DMS153 treated with DMSO at 0.1 percent for 48 hours (cell line): ENCODE results near the gene KIF1A.
A peak's percentile ranks its signal among the peaks of the same experiment; 100 is the strongest.

ENCODE experiments used
- DNase-seq: peaks from one replicate; lab custom pipeline; 2025; ENCODE audit not compliant: unreplicated experiment; lab: John Stamatoyannopoulos, UW

KIF1A gene

GRCh38 chr2:240819858-240820606 lies at the start of gene KIF1A:
Gene KIF1A (minus strand): TSS chr2:240820219. CDS start chr2:240797752, 22,467 bp downstream.
- DNase-seq = peak; percentile 83

- no peak for DNase-seq
Observed at GRCh38 chr2:240869109-240869955, 49.3 kb upstream of the KIF1A start.

GRCh38 chr2:240868286-240869108 lies 48.5 kb upstream of the KIF1A start, which contains the start of gene AGXT:
Gene AGXT (plus strand): TSS chr2:240868824. CDS start chr2:240868866, 42 bp downstream.
- no peak for DNase-seq

- DNase-seq = no peak
Observed at GRCh38 chr2:240865391-240865790, 45.4 kb upstream of the KIF1A start.

GRCh38 chr2:240864475-240864874 lies 44.5 kb upstream of the KIF1A start:
- DNase-seq = no peak

- DNase-seq = no peak
Observed at GRCh38 chr2:240861547-240861946, 41.5 kb upstream of the KIF1A start.

- no peak for DNase-seq
Observed at GRCh38 chr2:240858871-240859270, 38.9 kb upstream of the KIF1A start.

- DNase-seq = no peak
Observed at GRCh38 chr2:240858321-240858720, 38.3 kb upstream of the KIF1A start.

- no peak for DNase-seq
Observed at GRCh38 chr2:240857039-240858008, 37.3 kb upstream of the KIF1A start.

GRCh38 chr2:240856151-240856980 lies 36.3 kb upstream of the KIF1A start:
- no peak for DNase-seq

GRCh38 chr2:240855670-240856069 lies 35.7 kb upstream of the KIF1A start:
- no peak for DNase-seq

GRCh38 chr2:240852671-240853314 lies 32.8 kb upstream of the KIF1A start:
- no peak for DNase-seq

- peak; percentile 60 for DNase-seq
Observed at GRCh38 chr2:240851078-240851991, 31.3 kb upstream of the KIF1A start.

- no peak for DNase-seq
Observed at GRCh38 chr2:240850756-240851077, 30.7 kb upstream of the KIF1A start.

- DNase-seq = no peak
Observed at GRCh38 chr2:240850026-240850425, 30.0 kb upstream of the KIF1A start.

GRCh38 chr2:240848900-240849680 lies 29.1 kb upstream of the KIF1A start:
- no peak for DNase-seq

GRCh38 chr2:240847817-240848216 lies 27.8 kb upstream of the KIF1A start:
- no peak for DNase-seq
